MM.1S (cell line): ENCODE measurements around the gene TRAF3IP1.

Experiments
- DNase-seq: peaks from one replicate; pipeline ENCODE4 v3.0.0-alpha.2; 2015
- H2AFZ ChIP-seq: fragments of 300-600 bp; sonication (generic); 2 replicates; pipeline ENCODE4 v1.6.0; 2016; ENCODE audit warnings: antibody characterized with exemption, low read length
- H3F3A ChIP-seq: fragments of 300-600 bp; sonication (generic); 2 replicates; pipeline ENCODE4 v1.6.1; 2016; ENCODE audit warnings: mild to moderate bottlenecking, antibody characterized with exemption, low read length, moderate library complexity, mixed read lengths; ENCODE audit not compliant: insufficient read depth
- H3K27ac ChIP-seq: fragments of 300-600 bp; sonication (generic); 2 replicates; pipeline ENCODE4 v1.5.1; 2016; ENCODE audit warnings: mild to moderate bottlenecking, low read length
- H3K27me3 ChIP-seq: fragments of 300-600 bp; sonication (generic); replicated peaks from 2 replicates; pipeline ENCODE4 v1.6.0; 2016; ENCODE audit warnings: low read length; ENCODE audit not compliant: insufficient read depth
- H3K36me3 ChIP-seq: fragments of 300-600 bp; sonication (generic); replicated peaks from 2 replicates; pipeline ENCODE4 v1.6.1; 2016; ENCODE audit warnings: mild to moderate bottlenecking, low read length, mixed read lengths; ENCODE audit not compliant: insufficient read depth
- H3K4me1 ChIP-seq: fragments of 300-600 bp; sonication (generic); 2 replicates; pipeline ENCODE4 v1.6.1; 2016; ENCODE audit warnings: low read length, mixed read lengths
- H3K4me2 ChIP-seq: fragments of 300-600 bp; sonication (generic); 2 replicates; pipeline ENCODE4 v1.6.0; 2016; ENCODE audit warnings: low read depth, low read length
- H3K4me3 ChIP-seq: fragments of 300-600 bp; sonication (generic); 2 replicates; pipeline ENCODE4 v1.5.1; 2016; ENCODE audit warnings: low read length, mixed read lengths
- H3K79me2 ChIP-seq: fragments of 300-600 bp; sonication (generic); 2 replicates; pipeline ENCODE4 v1.6.1; 2016; ENCODE audit warnings: mixed run types, low read length, mixed read lengths
- H3K9ac ChIP-seq: fragments of 300-600 bp; sonication (generic); 2 replicates; pipeline ENCODE4 v1.6.1; 2016; ENCODE audit warnings: low read length, mixed read lengths
- H3K9me2 ChIP-seq: fragments of 300-600 bp; sonication (generic); replicated peaks from 2 replicates; pipeline ENCODE4 v1.6.1; 2016; ENCODE audit warnings: mild to moderate bottlenecking, low read length, mixed read lengths; ENCODE audit not compliant: insufficient read depth
- H3K9me3 ChIP-seq: fragments of 300-600 bp; sonication (generic); replicated peaks from 2 replicates; pipeline ENCODE4 v1.6.1; 2016; ENCODE audit warnings: mild to moderate bottlenecking, low read length, mixed read lengths; ENCODE audit not compliant: insufficient read depth
- H4K20me1 ChIP-seq: fragments of 300-600 bp; sonication (generic); 2 replicates; pipeline ENCODE4 v1.6.1; 2016; ENCODE audit warnings: mild to moderate bottlenecking, low read length, moderate library complexity, mixed read lengths; ENCODE audit not compliant: insufficient read depth
- EZH2 ChIP-seq: fragments of 300-600 bp; sonication (generic); optimal IDR thresholded peaks from 2 replicates; pipeline ENCODE3; 2017; ENCODE audit warnings: low read depth, mild to moderate bottlenecking, antibody characterized with exemption, low read length, mixed read lengths
- EZH2phosphoT487 ChIP-seq: fragments of 300-600 bp; sonication (generic); IDR thresholded peaks from 2 replicates; pipeline ENCODE4 v1.6.1; 2018; ENCODE audit warnings: antibody characterized with exemption, low read length
- TF ChIP-seq, protein P1 (sequence below): fragments of 300-600 bp; sonication (generic); IDR thresholded peaks from 2 replicates; pipeline ENCODE4 v1.5.1; 2016; ENCODE audit warnings: antibody characterized with exemption, low read length, mixed read lengths

TRAF3IP1 gene

GRCh38 chr2:238336151-238336550 lies 15.8 kb downstream of the TRAF3IP1 start:
- Histone ChIP-seq H3K79me2 (no peaks in the 10 kb centered on the region), H3F3A (no peaks in the 10 kb centered on the region), H3K4me3 (no peak overlapping the region), H3K27ac (no peak overlapping the region), H3K9me2 (no peaks in the 10 kb centered on the region), H2AFZ (no peak overlapping the region), H3K4me2 (no peak overlapping the region), H3K36me3 (no peaks in the 10 kb centered on the region), H3K9ac (no peak overlapping the region), H3K27me3 (no peaks in the 10 kb centered on the region), H4K20me1 (no peaks in the 10 kb centered on the region), H3K4me1 (no peaks in the 10 kb centered on the region), H3K9me3 (no peaks in the 10 kb centered on the region)
- TF ChIP-seq EZH2phosphoT487 (no peak), EZH2 (no peak)
- TF ChIP-seq, protein P1, sequence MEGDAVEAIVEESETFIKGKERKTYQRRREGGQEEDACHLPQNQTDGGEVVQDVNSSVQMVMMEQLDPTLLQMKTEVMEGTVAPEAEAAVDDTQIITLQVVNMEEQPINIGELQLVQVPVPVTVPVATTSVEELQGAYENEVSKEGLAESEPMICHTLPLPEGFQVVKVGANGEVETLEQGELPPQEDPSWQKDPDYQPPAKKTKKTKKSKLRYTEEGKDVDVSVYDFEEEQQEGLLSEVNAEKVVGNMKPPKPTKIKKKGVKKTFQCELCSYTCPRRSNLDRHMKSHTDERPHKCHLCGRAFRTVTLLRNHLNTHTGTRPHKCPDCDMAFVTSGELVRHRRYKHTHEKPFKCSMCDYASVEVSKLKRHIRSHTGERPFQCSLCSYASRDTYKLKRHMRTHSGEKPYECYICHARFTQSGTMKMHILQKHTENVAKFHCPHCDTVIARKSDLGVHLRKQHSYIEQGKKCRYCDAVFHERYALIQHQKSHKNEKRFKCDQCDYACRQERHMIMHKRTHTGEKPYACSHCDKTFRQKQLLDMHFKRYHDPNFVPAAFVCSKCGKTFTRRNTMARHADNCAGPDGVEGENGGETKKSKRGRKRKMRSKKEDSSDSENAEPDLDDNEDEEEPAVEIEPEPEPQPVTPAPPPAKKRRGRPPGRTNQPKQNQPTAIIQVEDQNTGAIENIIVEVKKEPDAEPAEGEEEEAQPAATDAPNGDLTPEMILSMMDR: no peak
- no peak for DNase-seq

DNA sequence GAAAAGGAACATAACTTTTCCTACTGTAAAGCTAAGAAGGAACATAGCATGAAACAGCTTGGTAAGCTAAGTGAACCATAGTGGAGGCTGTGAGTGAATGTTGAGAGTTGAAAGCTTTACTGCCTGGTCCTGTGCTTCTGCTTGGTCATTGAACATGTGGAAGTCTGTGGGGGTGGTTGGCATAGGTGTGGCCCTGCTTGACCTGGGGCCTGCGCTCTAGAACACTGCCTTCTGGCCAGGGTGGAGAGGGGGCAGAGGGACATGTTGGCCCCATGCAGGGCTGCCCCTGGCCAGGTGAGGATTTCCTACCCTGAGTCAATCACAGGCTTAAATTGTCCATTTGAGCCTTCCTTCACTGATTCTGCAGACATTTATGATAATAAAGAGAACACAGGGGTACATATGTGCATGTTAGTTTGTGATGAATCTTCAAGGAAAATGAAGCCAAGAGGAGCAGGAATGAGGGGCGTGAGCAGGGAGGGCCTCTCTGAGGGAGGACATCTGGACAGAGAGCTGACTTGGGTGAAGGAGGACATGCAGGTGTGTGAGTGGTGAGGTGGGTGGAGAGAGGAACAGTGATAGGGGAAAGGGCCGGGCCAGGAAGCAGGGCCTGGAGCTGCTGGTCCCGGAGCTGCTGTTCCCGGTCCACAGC lies 16.6 kb downstream of the TRAF3IP1 start:
- H3F3A ChIP-seq: no peaks in the 10 kb centered on the region
- H3K4me1 ChIP-seq: no peaks in the 10 kb centered on the region
- no peak overlapping the region for H3K27ac ChIP-seq
- no peaks in the 10 kb centered on the region for H4K20me1 ChIP-seq
- no peaks in the 10 kb centered on the region for H3K9me3 ChIP-seq
- no peak for DNase-seq
- no peak overlapping the region for H3K4me2 ChIP-seq
- TF ChIP-seq, protein P1: no peak
- TF ChIP-seq EZH2: no peak
- TF ChIP-seq EZH2phosphoT487: no peak
- no peak overlapping the region for H3K9ac ChIP-seq
- H3K79me2 ChIP-seq: no peaks in the 10 kb centered on the region
- H3K27me3 ChIP-seq: no peaks in the 10 kb centered on the region
- H3K9me2 ChIP-seq: no peaks in the 10 kb centered on the region
- H3K36me3 ChIP-seq: no peaks in the 10 kb centered on the region
- no peak overlapping the region for H3K4me3 ChIP-seq
- H2AFZ ChIP-seq: no peak overlapping the region

- H3K4me2 ChIP-seq: no peak overlapping the region
- H2AFZ ChIP-seq: no peak overlapping the region
- DNase-seq: no peak
- no peaks in the 10 kb centered on the region for H3K79me2 ChIP-seq
- H3K4me3 ChIP-seq: no peak overlapping the region
- no peak for TF ChIP-seq EZH2
- TF ChIP-seq, protein P1: no peak
- no peak for TF ChIP-seq EZH2phosphoT487
- no peaks in the 10 kb centered on the region for H3K27me3 ChIP-seq
- no peaks in the 10 kb centered on the region for H3K9me3 ChIP-seq
- H4K20me1 ChIP-seq: no peaks in the 10 kb centered on the region
- no peaks in the 10 kb centered on the region for H3K9me2 ChIP-seq
- no peak overlapping the region for H3K27ac ChIP-seq
- no peaks in the 10 kb centered on the region for H3F3A ChIP-seq
- H3K4me1 ChIP-seq: no peaks in the 10 kb centered on the region
- H3K36me3 ChIP-seq: no peaks in the 10 kb centered on the region
- H3K9ac ChIP-seq: no peak overlapping the region
These were observed 17.5 kb downstream of the TRAF3IP1 start for GRCh38 chr2:238337846-238338245.
